Natural killer cell (primary cell): ENCODE data around the gene KAT5. TPM values are rescaled to one million over a fixed set of nuclear protein-coding genes. Genes with fewer than 3 reads are reported as not detected.

Experiments used
- ATAC-seq, 3 donors: fragments of 150-1000 bp in 2 of 3; fragments of 200-7000 bp in 1 of 3; cut with Tn5 transposase; 1 replicate in 1 of 3; 2 replicates in 2 of 3; pipeline ENCODE4 v1.10.0; 2021; ENCODE audit warnings: mild to moderate bottlenecking in 2 of 3, moderate library complexity in 2 of 3
- DNase-seq, 2 donors: peaks; one replicate each; pipeline versions ENCODE4 v3.0.0 to v3.0.0-alpha.2; 2013 to 2021; ENCODE audit warnings: mixed read lengths in 1 of 2
- H3K27ac ChIP-seq: one replicate; pipeline ENCODE4 v1.5.1; 2013; ENCODE audit warnings: mild to moderate bottlenecking, low read length
- H3K27me3 ChIP-seq: one replicate; pipeline ENCODE4 v1.6.1; 2013; ENCODE audit warnings: low read length; ENCODE audit not compliant: control insufficient read depth, insufficient read depth
- H3K36me3 ChIP-seq: one replicate; pipeline ENCODE4 v1.6.1; 2013; ENCODE audit warnings: low read length; ENCODE audit not compliant: control insufficient read depth, insufficient read depth
- H3K4me1 ChIP-seq: one replicate; pipeline ENCODE4 v1.6.1; 2013; ENCODE audit warnings: low read length; ENCODE audit not compliant: control insufficient read depth, insufficient read depth
- H3K4me3 ChIP-seq: one replicate; pipeline ENCODE4 v1.5.1; 2013; ENCODE audit warnings: low read length
- H3K9me3 ChIP-seq: one replicate; pipeline ENCODE4 v1.6.1; 2013; ENCODE audit warnings: low read length; ENCODE audit not compliant: control insufficient read depth, insufficient read depth
- H3K27ac Mint-ChIP-seq, 2 donors: one replicate each; pipeline ENCODE4 v1.8.0; 2022; ENCODE audit warnings: mild to moderate bottlenecking in 2 of 2, mixed read lengths in 2 of 2, moderate library complexity in 1 of 2
- H3K27me3 Mint-ChIP-seq, 2 donors: one replicate each; pipeline ENCODE4 v1.8.0; 2022; ENCODE audit warnings: low read depth in 2 of 2, mixed read lengths in 2 of 2
- H3K36me3 Mint-ChIP-seq: one replicate; pipeline ENCODE4 v1.8.0; 2022; ENCODE audit warnings: mixed read lengths
- H3K4me1 Mint-ChIP-seq, 2 donors: one replicate each; pipeline ENCODE4 v1.8.0; 2022; ENCODE audit warnings: mixed read lengths in 2 of 2
- H3K4me3 Mint-ChIP-seq: one replicate; pipeline ENCODE4 v1.8.0; 2022; ENCODE audit warnings: mild to moderate bottlenecking, moderate library complexity, mixed read lengths
- H3K9me3 Mint-ChIP-seq, 2 donors: one replicate each; pipeline ENCODE4 v1.8.0; 2022; ENCODE audit warnings: mixed read lengths in 2 of 2
- WGBS: methylation state at CpG from one replicate; pipeline ENCODE4 v1.1.7; 2013; ENCODE audit warnings: missing lambda C conversion rate; ENCODE audit not compliant: insufficient coverage; 5-methylcytosine and 5-hydroxymethylcytosine counted together
- intact Hi-C: fragments of 100-400 bp; cut with micrococcal nuclease; formaldehyde crosslinking; loops from one replicate; pipeline ENCODE4 v1.14.2; 2022
- total RNA-seq, 4 donors: library from RNA; stranded (reverse); fragments of 120-200 nt in 1 of 4; gene quantifications; one replicate each; pipeline versions ENCODE4 v1.2.3 to v1.2.4, GENCODE V29; 2013 to 2022
- TF ChIP-seq, protein P1 (sequence below): fragments of 200-600 bp; IDR thresholded peaks from one replicate; pipeline ENCODE4 v1.8.0; 2022; ENCODE audit warnings: antibody characterized with exemption

KAT5 gene
- total RNA-seq, 3 donors from 2014 or later (not counting 1 experiment from before 2014, with no cell fraction given): 140 to 155 (median 146) TPM

DNA sequence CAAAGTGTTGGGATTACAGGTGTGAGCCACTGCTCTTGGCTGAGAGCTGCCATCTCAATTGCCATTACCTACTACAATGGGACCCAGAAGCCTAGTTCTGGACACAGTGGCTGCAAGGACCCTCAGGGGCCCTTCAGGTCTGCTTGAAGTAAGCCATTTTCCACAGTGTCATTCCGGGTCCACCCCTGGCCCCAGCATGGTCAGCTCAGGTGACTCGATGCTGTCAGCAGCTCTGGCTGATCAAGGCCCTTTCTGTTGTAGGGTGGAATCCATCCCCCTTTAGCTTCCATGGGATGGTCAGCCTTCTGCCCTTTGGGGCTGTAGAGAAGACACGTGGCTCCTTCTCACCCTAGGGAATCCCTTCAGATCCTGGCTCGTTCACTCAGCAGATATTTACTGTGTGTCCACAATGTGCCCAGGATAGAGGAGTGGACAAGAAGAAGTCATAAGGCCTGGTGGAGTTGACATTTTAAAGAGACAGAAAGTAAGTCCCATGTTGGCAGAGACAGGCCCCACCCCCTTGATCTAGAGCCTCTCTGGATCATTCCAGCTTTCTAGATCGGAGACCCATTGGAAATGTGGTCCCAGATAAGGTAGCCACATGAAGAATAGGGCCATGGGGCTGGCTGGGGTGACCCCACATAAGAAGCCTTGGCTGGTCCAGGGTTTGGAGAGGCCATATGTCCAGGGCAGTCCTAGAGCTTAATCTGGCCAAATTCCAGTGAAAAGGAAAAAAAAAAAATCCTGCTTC is 15.1 kb upstream of the KAT5 start:
- H3K9me3 ChIP-seq: no peaks in the 10 kb centered on the region
- Mint-ChIP-seq H3K27ac (no peak overlapping the region), H3K9me3 (no peaks in the 10 kb centered on the region), H3K4me1 (peaks cover 17 to 22% of the 10 kb centered on the region in 2 donors), H3K27me3 (no peaks in the 10 kb centered on the region), H3K4me3 (no peak overlapping the region), H3K36me3 (no peaks in the 10 kb centered on the region)
- no peaks in the 10 kb centered on the region for H3K36me3 ChIP-seq
- peaks cover 19% of the 10 kb centered on the region for H3K4me1 ChIP-seq
- 85% methylated on average over 5 of the region's 5 CpGs for WGBS
- no peaks in the 10 kb centered on the region for H3K27me3 ChIP-seq
- no peak for ATAC-seq
- H3K27ac ChIP-seq: no peak overlapping the region
- TF ChIP-seq, protein P1, sequence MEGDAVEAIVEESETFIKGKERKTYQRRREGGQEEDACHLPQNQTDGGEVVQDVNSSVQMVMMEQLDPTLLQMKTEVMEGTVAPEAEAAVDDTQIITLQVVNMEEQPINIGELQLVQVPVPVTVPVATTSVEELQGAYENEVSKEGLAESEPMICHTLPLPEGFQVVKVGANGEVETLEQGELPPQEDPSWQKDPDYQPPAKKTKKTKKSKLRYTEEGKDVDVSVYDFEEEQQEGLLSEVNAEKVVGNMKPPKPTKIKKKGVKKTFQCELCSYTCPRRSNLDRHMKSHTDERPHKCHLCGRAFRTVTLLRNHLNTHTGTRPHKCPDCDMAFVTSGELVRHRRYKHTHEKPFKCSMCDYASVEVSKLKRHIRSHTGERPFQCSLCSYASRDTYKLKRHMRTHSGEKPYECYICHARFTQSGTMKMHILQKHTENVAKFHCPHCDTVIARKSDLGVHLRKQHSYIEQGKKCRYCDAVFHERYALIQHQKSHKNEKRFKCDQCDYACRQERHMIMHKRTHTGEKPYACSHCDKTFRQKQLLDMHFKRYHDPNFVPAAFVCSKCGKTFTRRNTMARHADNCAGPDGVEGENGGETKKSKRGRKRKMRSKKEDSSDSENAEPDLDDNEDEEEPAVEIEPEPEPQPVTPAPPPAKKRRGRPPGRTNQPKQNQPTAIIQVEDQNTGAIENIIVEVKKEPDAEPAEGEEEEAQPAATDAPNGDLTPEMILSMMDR: no peak
- DNase-seq: no peak
- intact Hi-C loops: no loop called here
- no peak overlapping the region for H3K4me3 ChIP-seq

DNA sequence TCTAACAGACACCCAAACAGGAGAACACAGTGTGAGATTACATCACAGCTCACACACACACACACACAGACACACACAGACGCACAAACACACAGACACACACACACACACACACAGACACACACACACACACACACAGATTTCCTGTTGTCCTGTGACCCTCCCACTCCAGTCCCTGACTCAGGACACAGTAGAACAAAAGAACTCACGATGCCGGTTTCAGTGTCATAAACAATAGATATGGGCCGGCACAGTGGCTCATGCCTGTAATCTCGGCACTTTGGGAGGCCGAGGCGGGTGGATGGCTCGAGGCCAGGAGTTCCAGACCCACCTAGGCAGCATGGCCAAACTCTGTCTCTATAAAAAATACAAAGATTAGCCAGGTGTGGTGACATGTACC is 13.8 kb upstream of the KAT5 start:
- H3K4me1 ChIP-seq: peaks cover 19% of the 10 kb centered on the region
- H3K36me3 ChIP-seq: no peaks in the 10 kb centered on the region
- no peaks in the 10 kb centered on the region for H3K36me3 Mint-ChIP-seq
- peaks cover 2% of the 10 kb centered on the region for H3K27me3 ChIP-seq
- peak overlapping the region in 1 of 2 donors; percentile 65 for H3K27ac Mint-ChIP-seq
- H3K4me3 ChIP-seq: no peak overlapping the region
- no peak for DNase-seq
- WGBS: 74% methylated on average over 8 of the region's 8 CpGs
- no peaks in the 10 kb centered on the region for H3K9me3 Mint-ChIP-seq
- H3K4me3 Mint-ChIP-seq: no peak overlapping the region
- no peak overlapping the region for H3K27ac ChIP-seq
- TF ChIP-seq, protein P1: no peak
- peaks cover 17 to 22% of the 10 kb centered on the region in 2 donors for H3K4me1 Mint-ChIP-seq
- H3K27me3 Mint-ChIP-seq: no peaks in the 10 kb centered on the region
- H3K9me3 ChIP-seq: no peaks in the 10 kb centered on the region
- ATAC-seq: no peak
- intact Hi-C loops: no loop called here

DNA sequence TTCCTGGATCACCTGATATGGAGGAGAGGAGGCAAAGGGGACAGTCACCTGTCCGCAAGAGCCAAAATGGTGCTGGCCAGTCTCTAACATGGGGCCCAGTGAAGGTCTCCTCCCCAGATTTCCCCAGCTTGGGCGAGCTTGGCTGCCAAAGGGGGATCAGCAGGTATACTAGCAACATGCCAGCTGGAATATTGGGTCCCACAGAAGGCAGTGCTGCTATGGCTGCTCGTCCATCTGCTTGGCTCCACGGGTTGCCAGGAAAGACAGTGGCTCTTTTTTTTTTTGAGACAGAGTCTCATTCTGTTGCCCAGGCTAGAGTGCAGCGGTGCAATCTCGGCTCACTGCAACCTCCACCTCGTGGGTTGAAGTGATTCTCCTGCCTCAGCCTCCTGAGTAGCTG is 12.7 kb upstream of the KAT5 start:
- Mint-ChIP-seq H3K4me1 (peaks cover 10 to 15% of the 10 kb centered on the region in 2 donors), H3K27ac (no peak overlapping the region), H3K36me3 (no peaks in the 10 kb centered on the region)

More for the DNA sequence above, 12.7 kb upstream of the KAT5 start:
- H3K27me3 Mint-ChIP-seq: no peaks in the 10 kb centered on the region
- H3K9me3 ChIP-seq: no peaks in the 10 kb centered on the region
- no peak for ATAC-seq
- no peaks in the 10 kb centered on the region for H3K9me3 Mint-ChIP-seq
- intact Hi-C loops: no loop called here
- WGBS: 81% methylated on average over 7 of the region's 7 CpGs
- H3K4me3 ChIP-seq: no peak overlapping the region
- no peak for DNase-seq
- H3K36me3 ChIP-seq: no peaks in the 10 kb centered on the region
- peaks cover 2% of the 10 kb centered on the region for H3K27me3 ChIP-seq
- no peak overlapping the region for H3K27ac ChIP-seq
- peaks cover 14% of the 10 kb centered on the region for H3K4me1 ChIP-seq
- no peak overlapping the region for H3K4me3 Mint-ChIP-seq
- TF ChIP-seq, protein P1: no peak
